GM12878 (cell line): Measurements from ENCODE around the gene MEMO1. TPM values are rescaled to one million over a fixed set of nuclear protein-coding genes. Genes with fewer than 3 reads are reported as not detected.

Experiments
- ATAC-seq: fragments of 200-7000 bp; cut with Tn5 transposase; 3 replicates; pipeline ENCODE4 v1.9.1; 2020; ENCODE audit warnings: mild to moderate bottlenecking, moderate library complexity
- BruUV-seq: library from RNA; stranded (reverse); fragments of 400-500 nt; replicated peaks from 2 replicates; lab custom pipeline; 2021; lab: Mats Ljungman, UMichigan
- CTCF ChIA-PET: fragments of 300-600 bp; sonication (Branson Sonifier 250); formaldehyde crosslinking; extraction: SDS; loops from one replicate; lab custom pipeline; 2021; ENCODE audit warnings: inconsistent platforms; lab: Yijun Ruan, JAX
- POLR2A ChIA-PET: fragments of 350-600 bp; formaldehyde crosslinking; extraction: SDS; loops from one replicate; lab custom pipeline; 2021; ENCODE audit warnings: inconsistent platforms; lab: Charles Lee
- RAD21 ChIA-PET: fragments of 300-600 bp; sonication (Branson Sonifier 250); formaldehyde crosslinking; loops from one replicate; lab custom pipeline; 2023; ENCODE audit warnings: antibody characterized with exemption; ENCODE audit not compliant: unreplicated experiment; lab: Charles Lee
- SMC1A ChIA-PET: fragments of 300-600 bp; sonication (Branson Sonifier 250); formaldehyde crosslinking; loops from one replicate; lab custom pipeline; 2023; ENCODE audit not compliant: unreplicated experiment, uncharacterized antibody; lab: Charles Lee
- DNase-seq: peaks from one replicate; pipeline ENCODE4 v3.0.0-alpha.2; 2011; ENCODE audit warnings: low read depth, low spot score
- FAIRE-seq: peaks from 3 replicates; lab custom pipeline; 2011; peaks lifted over from hg19 to GRCh38; lab: Jason Lieb, UNC
- H2AFZ ChIP-seq: 2 replicates; pipeline ENCODE4 v1.6.0; 2011; ENCODE audit warnings: low read depth, low read length, control low read depth; ENCODE audit not compliant: control insufficient read depth
- H3K27ac ChIP-seq: 2 replicates; pipeline ENCODE4 v1.5.1; 2011; ENCODE audit warnings: control low read depth; ENCODE audit not compliant: control insufficient read depth, insufficient read depth
- H3K27me3 ChIP-seq, 2 experiments: replicated peaks in 1 of 2; 2 replicates each; pipeline versions ENCODE4 v1.6.0 to v1.6.1; 2011; ENCODE audit warnings: low read length in 1 of 2; ENCODE audit not compliant: control insufficient read depth in 2 of 2, insufficient read depth in 2 of 2
- H3K36me3 ChIP-seq, 2 experiments: 2 replicates each; pipeline ENCODE4 v1.5.1; 2011; ENCODE audit warnings: low read length in 1 of 2; ENCODE audit not compliant: control insufficient read depth in 2 of 2, insufficient read depth in 2 of 2
- H3K4me1 ChIP-seq: 2 replicates; pipeline ENCODE4 v1.6.1; 2011; ENCODE audit warnings: mild to moderate bottlenecking, low read length, moderate library complexity, mixed read lengths; ENCODE audit not compliant: control insufficient read depth, insufficient read depth
- H3K4me2 ChIP-seq: 2 replicates; pipeline ENCODE4 v1.6.0; 2011; ENCODE audit warnings: control low read depth; ENCODE audit not compliant: control insufficient read depth, insufficient read depth
- H3K4me3 ChIP-seq: fragments of 200-600 bp; sonication (generic); 2 replicates; pipeline ENCODE4 v1.5.1; 2016
- H3K79me2 ChIP-seq: 2 replicates; pipeline ENCODE4 v1.6.0; 2011; ENCODE audit warnings: low read length; ENCODE audit not compliant: control insufficient read depth, insufficient read depth
- H3K9ac ChIP-seq: 2 replicates; pipeline ENCODE4 v1.8.0; 2011; ENCODE audit warnings: low read length, control low read depth, mixed read lengths; ENCODE audit not compliant: control insufficient read depth, insufficient read depth
- H3K9me3 ChIP-seq: replicated peaks from 3 replicates; pipeline ENCODE4 v1.5.1; 2011; ENCODE audit warnings: mild to moderate bottlenecking, low read length; ENCODE audit not compliant: control insufficient read depth, insufficient read depth
- H4K20me1 ChIP-seq: 2 replicates; pipeline ENCODE4 v1.6.0; 2011; ENCODE audit not compliant: control insufficient read depth, insufficient read depth
- FOXK2 ChIP-seq: fragments of 450-650 bp; IDR thresholded peaks from 2 replicates; pipeline ENCODE4 v1.6.1; 2017; ENCODE audit warnings: mild to moderate bottlenecking, moderate library complexity
- MEF2B ChIP-seq: fragments of 450-650 bp; IDR thresholded peaks from 2 replicates; pipeline ENCODE4 v1.6.1; 2018; ENCODE audit warnings: mild to moderate bottlenecking, moderate library complexity; ENCODE audit not compliant: partially characterized antibody, poor library complexity, severe bottlenecking
- MTA3 ChIP-seq: IDR thresholded peaks from 2 replicates; pipeline ENCODE4 v1.6.1; 2012; ENCODE audit warnings: low read length, inconsistent platforms, borderline replicate concordance
- NFXL1 ChIP-seq: fragments of 450-650 bp; IDR thresholded peaks from 2 replicates; pipeline ENCODE4 v1.6.1; 2017; ENCODE audit warnings: antibody characterized with exemption, mild to moderate bottlenecking, borderline replicate concordance
- RAD51 ChIP-seq: fragments of 450-650 bp; IDR thresholded peaks from 2 replicates; pipeline ENCODE4 v1.6.1; 2016; ENCODE audit warnings: moderate library complexity, mild to moderate bottlenecking, inconsistent platforms
- SREBF1 ChIP-seq: IDR thresholded peaks from 2 replicates; pipeline ENCODE4 v1.6.1; 2012; ENCODE audit warnings: mild to moderate bottlenecking, low read length
- ZBTB4 ChIP-seq: fragments of 450-650 bp; formaldehyde crosslinking; IDR thresholded peaks from 2 replicates; pipeline ENCODE4 v1.4.0; 2022; ENCODE audit warnings: mild to moderate bottlenecking, moderate library complexity
- WGBS: methylation state at CpG from one replicate; pipeline ENCODE4 v1.1.6; 2016; ENCODE audit warnings: low lambda C conversion rate; ENCODE audit not compliant: insufficient replicate concordance, insufficient coverage; ENCODE audit errors: missing lambda C conversion rate; 5-methylcytosine and 5-hydroxymethylcytosine counted together
- in situ Hi-C: fragments of 300-500 bp; cut with MboI; formaldehyde crosslinking; loops from 9 replicates; pipeline ENCODE4 v1.14.3; 2018; ENCODE audit warnings: mixed read lengths
- intact Hi-C: fragments of 100-400 bp; cut with micrococcal nuclease; formaldehyde crosslinking; loops from one replicate; pipeline ENCODE4 v1.14.2; 2022; ENCODE audit not compliant: unreplicated experiment
- polyA plus RNA-seq, 11 experiments: library from polyadenylated mRNA; depleted of rRNA in 4 of 11; unstranded in 6 of 11; stranded (reverse) in 5 of 11; fragments of >200 nt; fragmentation: Nextera tagmentation in 4 of 11; fragmentation: Illumina TruSeq in 1 of 11; extraction: Ambion mirVana in 4 of 11; extraction: Trizol in 1 of 11; gene quantifications; 1 replicate in 1 of 11; 2 replicates in 10 of 11; pipeline versions ENCODE4 v1.2.1 to v1.2.3, GENCODE V29; 2011 to 2016; ENCODE audit warnings: inconsistent platforms in 2 of 11, missing spikeins in 2 of 11, low read depth in 1 of 11
- total RNA-seq, 4 experiments: library from RNA; depleted of rRNA in 3 of 4; stranded (reverse); fragments of >200 nt in 3 of 4; fragmentation: Illumina TruSeq in 1 of 4; extraction: Trizol in 1 of 4; gene quantifications; 2 replicates each; pipeline versions ENCODE4 v1.2.1 to v1.2.3, GENCODE V29; 2013 to 2021

The MEMO1 gene
- total and polyA plus RNA-seq, 10 of the 15 experiments (the other 5 are each of a cell fraction or from before 2014, with no cell fraction given): 39.8 to 99.1 (median 72.2) TPM

DNA sequence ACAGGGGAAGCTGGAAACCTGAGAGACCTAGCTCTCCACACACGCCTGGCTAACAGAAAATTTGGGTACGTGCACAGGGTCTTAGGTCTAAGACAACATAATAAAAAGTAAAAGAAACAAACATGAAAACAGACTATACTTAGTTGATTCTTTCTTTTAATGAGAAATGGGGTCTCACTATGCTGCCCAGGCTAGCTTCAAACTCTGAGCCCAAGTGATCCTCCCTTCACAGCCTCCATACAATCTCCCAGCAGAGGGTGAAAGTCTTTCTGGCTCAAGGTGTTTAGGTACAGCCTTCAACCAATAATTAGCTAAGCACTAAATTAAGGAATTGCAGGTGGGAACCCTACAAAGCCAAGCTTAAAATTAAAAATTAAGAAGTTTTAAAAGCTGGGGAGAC is 116.2 kb downstream of the MEMO1 start:
- H3K4me1 ChIP-seq: no peaks in the 10 kb centered on the region
- peaks cover 0 to 5% of the 10 kb centered on the region in 2 experiments; a peak in 2 of 4 replicates for H3K36me3 ChIP-seq
- no peak overlapping the region for H3K4me3 ChIP-seq
- in situ Hi-C loops: no loop called here
- H4K20me1 ChIP-seq: no peaks in the 10 kb centered on the region
- H3K4me2 ChIP-seq: no peak overlapping the region
- TF ChIP-seq NFXL1 (no peak), SREBF1 (no peak), MTA3 (no peak), RAD51 (no peak), FOXK2 (no peak), ZBTB4 (no peak), MEF2B (no peak)
- H3K79me2 ChIP-seq: no peaks in the 10 kb centered on the region
- RAD21 ChIA-PET: no interaction called here
- no TSS peak for BruUV-seq
- H3K9me3 ChIP-seq: no peaks in the 10 kb centered on the region; the same call in 2 of the 3 replicates
- CTCF ChIA-PET: no interaction called here
- H3K27ac ChIP-seq: no peak overlapping the region
- SMC1A ChIA-PET: interaction anchor here (1.1 to 1.7 kb wide), 2 partner anchors 10 to 12 kb away, joined by 3 to 5 read pairs; no protein-coding TSS in a partner anchor
- 100% methylated on average over 2 of the region's 2 CpGs for WGBS
- POLR2A ChIA-PET: interaction anchor here (1.3 kb wide), 1 partner anchor 9 kb away, joined by 4 read pairs; no protein-coding TSS in a partner anchor
- no peaks in the 10 kb centered on the region for H3K27me3 ChIP-seq
- H3K9ac ChIP-seq: no peak overlapping the region
- ATAC-seq (no peak), DNase-seq (no peak), FAIRE-seq (no peak)
- no peak overlapping the region for H2AFZ ChIP-seq
- intact Hi-C loops: no loop called here
